ENCODE data around the gene IFNA2.
A peak's percentile ranks its signal among the peaks of the same experiment; 100 is the strongest.
"Not testable (repeated sequence)": the region's sequence is repeated elsewhere in the genome, so short reads cannot be mapped to it uniquely, and the experiment has no call there.

IFNA2 gene

DNA sequence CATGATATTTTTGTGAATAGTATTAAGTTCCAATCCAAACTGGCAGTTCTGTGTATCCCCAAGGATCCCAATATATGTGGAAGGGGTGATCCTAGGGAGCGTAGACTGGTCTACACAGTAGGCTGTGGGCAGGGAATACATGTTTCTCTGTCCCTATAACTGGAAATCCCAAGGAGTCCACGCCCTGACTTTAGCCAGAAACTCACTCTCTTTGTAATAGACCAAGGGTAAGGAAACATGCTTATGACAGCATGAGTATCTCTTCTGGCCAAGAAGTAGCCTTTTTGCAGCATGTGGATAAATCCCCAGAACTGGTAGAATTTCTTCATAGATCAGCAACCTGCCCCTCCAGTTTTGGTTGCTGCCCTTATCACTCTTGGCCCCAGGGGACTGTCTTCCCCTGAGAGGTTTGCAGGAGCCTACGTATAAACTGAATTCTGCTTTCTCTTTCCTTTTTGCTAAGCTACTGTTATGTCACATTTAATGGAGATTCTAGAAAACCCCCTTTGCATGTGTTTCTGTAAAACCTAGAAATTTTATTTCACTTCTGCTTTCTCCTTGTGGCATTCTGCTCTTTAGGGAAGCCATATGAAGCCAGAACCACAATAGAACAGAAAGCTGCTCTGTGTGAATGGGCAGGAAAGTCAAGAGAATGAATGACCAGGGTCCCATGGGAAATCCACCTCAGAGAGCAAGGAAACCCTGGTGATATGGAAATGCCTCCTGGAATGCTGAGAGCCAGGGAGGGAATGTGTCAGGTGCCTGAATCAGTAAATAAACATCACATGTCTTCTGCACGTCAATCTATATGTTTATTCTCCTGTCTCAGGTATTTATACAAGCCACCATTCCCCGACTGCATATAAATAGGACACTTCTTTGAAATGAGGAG, 3.5 kb downstream of the IFNA2 start:
- peak; percentile 27 to 31 for DNase-seq

DNA sequence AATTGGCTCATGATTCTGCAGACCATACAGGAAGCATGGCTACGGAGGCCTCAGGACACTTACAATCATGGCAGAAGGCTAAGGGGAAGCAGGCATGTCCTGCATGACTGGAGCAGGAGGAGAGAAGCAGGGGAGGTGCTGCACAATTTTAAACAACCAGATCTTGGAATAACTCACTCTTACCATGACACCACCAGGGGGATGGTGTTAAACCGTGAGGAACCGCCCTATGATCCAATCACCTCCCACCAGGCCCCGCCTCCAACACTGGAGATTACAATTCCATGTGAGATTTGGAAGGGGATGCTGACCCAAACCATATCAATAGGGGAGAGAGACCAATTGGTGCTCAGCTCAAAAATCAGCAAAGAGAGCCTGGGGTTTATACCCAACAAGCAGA, 13.7 kb downstream of the IFNA2 start:
- DNase-seq, result not testable (repeated sequence)

DNA sequence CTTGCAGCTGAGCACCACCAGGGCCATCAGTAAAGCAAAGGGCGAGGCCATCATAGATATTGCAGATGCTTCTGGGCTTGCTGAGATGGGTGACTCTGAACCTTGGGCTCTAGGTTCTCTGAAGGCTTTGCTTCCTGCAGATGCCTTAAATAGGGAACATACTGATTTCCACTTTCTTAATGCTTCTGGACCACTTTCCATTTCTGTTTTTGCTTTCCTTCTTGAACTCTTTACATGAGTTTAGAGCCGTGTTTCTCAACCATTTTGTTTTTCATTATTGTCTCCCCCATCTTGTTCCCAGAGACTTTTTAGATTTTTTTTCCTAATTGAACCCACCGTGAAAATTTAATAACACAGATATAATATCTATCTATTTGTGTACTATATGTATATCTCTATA, 17.2 kb downstream of the IFNA2 start, which contains the start of gene IFNA13:
TSS of gene IFNA13 (minus strand) at position 101 of the 400 bp plus-strand sequence. CDS start at position 54, 47 bp downstream.
- no peak for DNase-seq

- not testable (repeated sequence) for DNase-seq
Observed at GRCh38 chr9:21367169-21367568, 18.0 kb downstream of the IFNA2 start.

GRCh38 chr9:21362287-21362686, 22.9 kb downstream of the IFNA2 start:
- no peak for DNase-seq

DNA sequence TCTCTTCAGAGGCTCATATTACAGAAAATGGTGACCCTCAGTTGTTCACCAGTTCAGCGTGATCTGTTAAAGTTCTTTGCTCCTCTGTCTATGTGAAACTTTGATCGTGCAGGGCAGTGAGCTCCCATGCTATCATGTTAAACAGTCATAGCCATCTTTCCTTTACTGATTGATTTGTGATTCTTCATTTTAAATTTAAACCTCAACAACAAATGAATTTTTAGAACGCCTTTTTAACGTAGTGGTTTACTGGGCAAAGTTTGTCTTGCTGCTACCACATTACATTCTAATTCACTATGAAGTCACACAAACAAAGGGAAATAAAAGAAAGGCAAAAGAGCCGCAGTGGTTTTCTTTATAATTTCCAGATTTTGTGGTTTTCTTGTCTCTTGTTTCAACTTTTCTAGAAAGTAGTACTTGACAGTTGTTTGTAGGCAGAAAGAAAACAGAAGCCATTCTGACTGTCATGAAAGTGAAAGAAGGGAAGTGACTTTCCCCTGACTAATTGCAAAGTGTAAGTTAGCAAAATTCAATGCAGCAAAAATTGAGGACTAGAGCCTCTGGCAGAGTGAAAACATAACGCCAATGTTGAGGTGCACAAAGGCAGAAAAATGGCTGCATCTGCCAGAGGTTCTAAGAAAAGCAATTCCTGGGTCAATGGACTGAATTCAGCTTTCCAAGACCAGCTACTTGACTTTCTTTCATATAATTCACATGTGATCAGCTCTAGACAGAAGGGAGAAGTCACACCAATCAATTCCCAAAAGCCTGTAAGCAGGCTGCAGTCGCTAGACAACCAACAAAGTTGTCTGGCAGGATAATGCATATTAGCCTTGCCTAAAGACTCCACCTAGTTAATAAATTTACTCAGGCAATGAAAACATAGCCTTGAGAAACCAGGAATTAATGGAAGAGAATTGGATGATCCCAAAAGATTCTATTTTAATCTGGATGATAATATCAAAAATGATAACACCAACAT, 27.4 kb downstream of the IFNA2 start:
- DNase-seq, result no peak

GRCh38 chr9:21350787-21351186, 34.4 kb downstream of the IFNA2 start, which contains the start of gene IFNA6:
IFNA6 (minus strand) TSS chr9:21350887; CDS start chr9:21350887, 0 bp downstream.
- DNase-seq, result no peak

- no peak for DNase-seq
Observed at GRCh38 chr9:21348430-21348970, 36.7 kb downstream of the IFNA2 start.

DNA sequence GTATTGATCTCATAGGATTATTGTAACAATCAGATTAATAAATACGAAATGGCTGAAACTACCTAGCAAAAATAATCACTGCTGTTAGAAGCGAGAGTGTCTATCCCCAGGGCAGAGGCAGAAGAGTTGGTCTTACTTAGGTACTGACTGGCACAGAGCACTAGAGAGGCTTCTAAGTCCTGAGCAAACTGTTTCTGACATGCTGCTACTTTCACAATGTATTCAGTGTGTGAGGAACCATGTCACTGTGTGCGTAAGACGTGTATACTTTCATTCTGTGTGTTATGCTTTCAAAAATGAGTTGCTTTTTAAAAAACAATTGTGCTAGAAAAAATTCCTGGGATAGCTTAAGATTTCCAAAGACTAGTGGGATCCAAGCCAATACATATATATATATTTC, 44.5 kb downstream of the IFNA2 start:
- no peak for DNase-seq

DNA sequence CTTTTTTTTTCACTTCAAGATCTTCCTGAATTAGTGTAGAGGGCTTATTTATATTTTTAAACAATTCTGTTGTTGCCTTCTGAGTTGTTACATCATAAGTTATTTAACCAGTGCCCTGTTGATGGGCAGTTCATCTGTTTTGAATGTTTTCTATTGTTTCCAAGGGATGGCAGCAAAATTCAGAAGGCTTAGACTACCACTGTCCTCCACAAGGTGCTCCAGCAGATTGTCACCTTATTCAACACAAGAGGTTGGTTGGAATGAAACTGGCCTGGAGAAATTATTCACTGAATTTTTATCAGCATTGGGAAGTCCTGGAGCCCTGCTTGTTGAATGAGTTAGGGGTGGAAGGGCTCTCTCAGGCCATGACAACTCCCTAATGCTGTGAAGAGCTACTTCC, 48.7 kb downstream of the IFNA2 start:
- DNase-seq, result no peak

DNA sequence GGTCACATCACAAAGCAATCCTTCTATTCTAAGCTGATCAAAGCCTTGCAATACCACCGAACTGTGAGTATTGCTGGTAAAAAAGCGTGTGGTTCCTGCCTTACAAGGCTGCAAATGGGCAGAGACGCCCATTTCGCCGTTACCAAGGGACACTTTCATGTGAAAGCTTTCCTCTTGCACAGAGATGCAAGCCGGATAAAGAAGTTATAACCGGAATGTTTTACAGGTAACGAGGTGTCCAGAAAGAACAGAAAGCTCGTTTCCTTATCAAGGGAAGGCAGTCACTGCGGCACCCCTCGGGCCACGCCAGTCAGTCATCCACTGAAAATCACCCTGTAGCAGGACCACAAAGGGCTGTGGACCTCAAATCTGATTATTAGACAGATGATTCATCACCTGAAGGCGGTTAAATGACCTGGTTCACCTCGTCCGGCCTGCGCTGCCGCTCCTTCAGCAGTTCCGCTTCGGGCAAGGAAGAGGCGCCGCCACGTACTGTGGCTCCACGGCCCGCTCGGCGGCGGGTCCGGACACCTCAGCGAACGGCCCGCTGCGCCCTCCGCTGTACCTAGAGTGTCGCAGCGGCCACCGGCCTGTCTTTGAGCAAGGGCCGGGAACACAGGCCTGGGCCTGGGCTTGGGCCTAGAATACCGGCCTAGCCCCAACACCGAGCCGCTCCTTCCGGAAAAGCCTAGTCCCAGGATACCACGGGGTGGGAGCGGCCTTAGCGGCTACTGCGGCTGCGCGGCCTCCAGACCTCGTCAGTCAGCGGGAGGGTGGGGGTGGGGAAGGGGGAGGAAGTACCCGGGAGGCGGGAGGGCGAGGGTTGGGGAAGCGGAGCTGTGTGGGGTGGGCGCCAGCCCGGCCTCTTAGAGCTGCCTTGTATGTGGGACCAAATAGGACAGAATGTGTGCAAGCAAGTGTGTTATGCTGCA, 50.2 kb downstream of the IFNA2 start, which contains the start of gene KLHL9:
TSS of gene KLHL9 (minus strand) at position 704 of the 932 bp plus-strand sequence. CDS start at position 159, 545 bp downstream.
- DNase-seq, result peak; percentile 56 to 74
